GM12878 (cell line): ENCODE measurements around the gene FAM9C. TPM values are rescaled to one million over a fixed set of nuclear protein-coding genes. Genes with fewer than 3 reads are reported as not detected.

Source experiments
- ATF7 ChIP-seq: fragments of 450-650 bp; IDR thresholded peaks from 2 replicates; pipeline ENCODE4 v1.6.1; 2016; ENCODE audit warnings: low read depth, mild to moderate bottlenecking
- BACH1 ChIP-seq: fragments of 450-650 bp; IDR thresholded peaks from 2 replicates; pipeline ENCODE4 v1.6.1; 2017; ENCODE audit warnings: mild to moderate bottlenecking, borderline replicate concordance
- CBX3 ChIP-seq: fragments of 200-600 bp; sonication (generic); IDR thresholded peaks from 2 replicates; pipeline ENCODE4 v1.6.1; 2016; ENCODE audit warnings: low read depth, borderline replicate concordance
- CREM ChIP-seq: IDR thresholded peaks from 2 replicates; pipeline ENCODE4 v1.6.1; 2014; ENCODE audit warnings: antibody characterized with exemption, low read depth
- ESRRA ChIP-seq: IDR thresholded peaks from 2 replicates; pipeline ENCODE4 v1.6.1; 2012; ENCODE audit warnings: mild to moderate bottlenecking, low read length, improper control_type of control experiment
- MEF2A ChIP-seq: IDR thresholded peaks from 2 replicates; pipeline ENCODE4 v1.6.1; 2011; ENCODE audit warnings: low read depth, mild to moderate bottlenecking, low read length, moderate library complexity; ENCODE audit not compliant: insufficient read depth
- MYB ChIP-seq: fragments of 150-350 bp; IDR thresholded peaks from 2 replicates; pipeline ENCODE4 v1.6.1; 2014; ENCODE audit warnings: mild to moderate bottlenecking, low read depth, low read length, borderline replicate concordance
- NFYB ChIP-seq: IDR thresholded peaks from 2 replicates; pipeline ENCODE4 v1.6.1; 2011; ENCODE audit warnings: low read depth, mild to moderate bottlenecking, low read length, improper control_type of control experiment, moderate library complexity; ENCODE audit not compliant: insufficient read depth
- RAD51 ChIP-seq: fragments of 450-650 bp; IDR thresholded peaks from 2 replicates; pipeline ENCODE4 v1.6.1; 2016; ENCODE audit warnings: moderate library complexity, mild to moderate bottlenecking, inconsistent platforms
- SIN3A ChIP-seq: IDR thresholded peaks from 2 replicates; pipeline ENCODE4 v1.6.1; 2012; ENCODE audit warnings: low read depth, low read length, improper control_type of control experiment
- SIX5 ChIP-seq: IDR thresholded peaks from 2 replicates; pipeline ENCODE4 v1.6.1; 2011; ENCODE audit warnings: mild to moderate bottlenecking, low read depth, low read length, moderate library complexity; ENCODE audit not compliant: severe bottlenecking
- SPI1 ChIP-seq: IDR thresholded peaks from 2 replicates; pipeline ENCODE4 v1.6.1; 2011; ENCODE audit warnings: low read depth, mild to moderate bottlenecking, low read length, moderate library complexity, borderline replicate concordance; ENCODE audit not compliant: insufficient read depth
- SREBF2 ChIP-seq: IDR thresholded peaks from 2 replicates; pipeline ENCODE4 v1.6.1; 2012; ENCODE audit warnings: mild to moderate bottlenecking, low read length
- SRF ChIP-seq, 2 experiments: IDR thresholded peaks; 2 replicates each; pipeline ENCODE4 v1.6.1; 2011; ENCODE audit warnings: low read depth in 2 of 2, low read length in 2 of 2, mild to moderate bottlenecking in 1 of 2, moderate library complexity in 1 of 2
- STAT3 ChIP-seq: IDR thresholded peaks from 2 replicates; pipeline ENCODE4 v1.6.1; 2011; ENCODE audit warnings: low read depth, low read length, improper control_type of control experiment
- TARDBP ChIP-seq: IDR thresholded peaks from 2 replicates; pipeline ENCODE4 v1.6.1; 2016; ENCODE audit warnings: borderline replicate concordance
- TCF3 ChIP-seq: IDR thresholded peaks from 2 replicates; pipeline ENCODE4 v1.6.1; 2012; ENCODE audit warnings: low read depth, mild to moderate bottlenecking, low read length, borderline replicate concordance; ENCODE audit not compliant: insufficient read depth
- YBX1 ChIP-seq: fragments of 450-650 bp; IDR thresholded peaks from 2 replicates; pipeline ENCODE4 v1.6.1; 2016; ENCODE audit warnings: antibody characterized with exemption
- ZNF217 ChIP-seq: fragments of 450-650 bp; IDR thresholded peaks from 2 replicates; pipeline ENCODE4 v1.6.1; 2017; ENCODE audit warnings: antibody characterized with exemption, mild to moderate bottlenecking
- polyA plus RNA-seq, 11 experiments: library from polyadenylated mRNA; depleted of rRNA in 4 of 11; unstranded in 6 of 11; stranded (reverse) in 5 of 11; fragments of >200 nt; fragmentation: Nextera tagmentation in 4 of 11; fragmentation: Illumina TruSeq in 1 of 11; extraction: Ambion mirVana in 4 of 11; extraction: Trizol in 1 of 11; gene quantifications; 1 replicate in 1 of 11; 2 replicates in 10 of 11; pipeline versions ENCODE4 v1.2.1 to v1.2.3, GENCODE V29; 2011 to 2016; ENCODE audit warnings: inconsistent platforms in 2 of 11, missing spikeins in 2 of 11, low read depth in 1 of 11
- total RNA-seq, 4 experiments: library from RNA; depleted of rRNA in 3 of 4; stranded (reverse); fragments of >200 nt in 3 of 4; fragmentation: Illumina TruSeq in 1 of 4; extraction: Trizol in 1 of 4; gene quantifications; 2 replicates each; pipeline versions ENCODE4 v1.2.1 to v1.2.3, GENCODE V29; 2013 to 2021
- TF ChIP-seq, protein P1 (sequence below): fragments of 450-650 bp; IDR thresholded peaks from 2 replicates; pipeline ENCODE4 v1.6.1; 2017; ENCODE audit warnings: mild to moderate bottlenecking, moderate library complexity
- TF ChIP-seq, protein P2 (sequence below): fragments of 450-650 bp; IDR thresholded peaks from 2 replicates; pipeline ENCODE4 v1.6.1; 2018; ENCODE audit warnings: mild to moderate bottlenecking, low read depth, moderate library complexity; ENCODE audit not compliant: partially characterized antibody

Gene FAM9C
- total and polyA plus RNA-seq, 10 of the 15 experiments (the other 5 are each of a cell fraction or from before 2014, with no cell fraction given), result 0.01 to 0.03 TPM; not detected in 8

GRCh38 chrX:13087322-13088155 lies 43.1 kb upstream of the FAM9C start (continued):
- TF ChIP-seq, protein P1, sequence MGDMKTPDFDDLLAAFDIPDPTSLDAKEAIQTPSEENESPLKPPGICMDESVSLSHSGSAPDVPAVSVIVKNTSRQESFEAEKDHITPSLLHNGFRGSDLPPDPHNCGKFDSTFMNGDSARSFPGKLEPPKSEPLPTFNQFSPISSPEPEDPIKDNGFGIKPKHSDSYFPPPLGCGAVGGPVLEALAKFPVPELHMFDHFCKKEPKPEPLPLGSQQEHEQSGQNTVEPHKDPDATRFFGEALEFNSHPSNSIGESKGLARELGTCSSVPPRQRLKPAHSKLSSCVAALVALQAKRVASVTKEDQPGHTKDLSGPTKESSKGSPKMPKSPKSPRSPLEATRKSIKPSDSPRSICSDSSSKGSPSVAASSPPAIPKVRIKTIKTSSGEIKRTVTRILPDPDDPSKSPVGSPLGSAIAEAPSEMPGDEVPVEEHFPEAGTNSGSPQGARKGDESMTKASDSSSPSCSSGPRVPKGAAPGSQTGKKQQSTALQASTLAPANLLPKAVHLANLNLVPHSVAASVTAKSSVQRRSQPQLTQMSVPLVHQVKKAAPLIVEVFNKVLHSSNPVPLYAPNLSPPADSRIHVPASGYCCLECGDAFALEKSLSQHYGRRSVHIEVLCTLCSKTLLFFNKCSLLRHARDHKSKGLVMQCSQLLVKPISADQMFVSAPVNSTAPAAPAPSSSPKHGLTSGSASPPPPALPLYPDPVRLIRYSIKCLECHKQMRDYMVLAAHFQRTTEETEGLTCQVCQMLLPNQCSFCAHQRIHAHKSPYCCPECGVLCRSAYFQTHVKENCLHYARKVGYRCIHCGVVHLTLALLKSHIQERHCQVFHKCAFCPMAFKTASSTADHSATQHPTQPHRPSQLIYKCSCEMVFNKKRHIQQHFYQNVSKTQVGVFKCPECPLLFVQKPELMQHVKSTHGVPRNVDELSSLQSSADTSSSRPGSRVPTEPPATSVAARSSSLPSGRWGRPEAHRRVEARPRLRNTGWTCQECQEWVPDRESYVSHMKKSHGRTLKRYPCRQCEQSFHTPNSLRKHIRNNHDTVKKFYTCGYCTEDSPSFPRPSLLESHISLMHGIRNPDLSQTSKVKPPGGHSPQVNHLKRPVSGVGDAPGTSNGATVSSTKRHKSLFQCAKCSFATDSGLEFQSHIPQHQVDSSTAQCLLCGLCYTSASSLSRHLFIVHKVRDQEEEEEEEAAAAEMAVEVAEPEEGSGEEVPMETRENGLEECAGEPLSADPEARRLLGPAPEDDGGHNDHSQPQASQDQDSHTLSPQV, result no peak
- no peak for TF ChIP-seq SREBF2
- TF ChIP-seq NFYB, result no peak
- TF ChIP-seq MYB, result peak; percentile 54
- TF ChIP-seq RAD51, result peak; percentile 71
- TF ChIP-seq YBX1, result peak; percentile 91
- TF ChIP-seq ZNF217, result no peak
- peak; percentile 24; the same call in 1 of the 2 replicates for TF ChIP-seq TCF3
- TF ChIP-seq, protein P2, sequence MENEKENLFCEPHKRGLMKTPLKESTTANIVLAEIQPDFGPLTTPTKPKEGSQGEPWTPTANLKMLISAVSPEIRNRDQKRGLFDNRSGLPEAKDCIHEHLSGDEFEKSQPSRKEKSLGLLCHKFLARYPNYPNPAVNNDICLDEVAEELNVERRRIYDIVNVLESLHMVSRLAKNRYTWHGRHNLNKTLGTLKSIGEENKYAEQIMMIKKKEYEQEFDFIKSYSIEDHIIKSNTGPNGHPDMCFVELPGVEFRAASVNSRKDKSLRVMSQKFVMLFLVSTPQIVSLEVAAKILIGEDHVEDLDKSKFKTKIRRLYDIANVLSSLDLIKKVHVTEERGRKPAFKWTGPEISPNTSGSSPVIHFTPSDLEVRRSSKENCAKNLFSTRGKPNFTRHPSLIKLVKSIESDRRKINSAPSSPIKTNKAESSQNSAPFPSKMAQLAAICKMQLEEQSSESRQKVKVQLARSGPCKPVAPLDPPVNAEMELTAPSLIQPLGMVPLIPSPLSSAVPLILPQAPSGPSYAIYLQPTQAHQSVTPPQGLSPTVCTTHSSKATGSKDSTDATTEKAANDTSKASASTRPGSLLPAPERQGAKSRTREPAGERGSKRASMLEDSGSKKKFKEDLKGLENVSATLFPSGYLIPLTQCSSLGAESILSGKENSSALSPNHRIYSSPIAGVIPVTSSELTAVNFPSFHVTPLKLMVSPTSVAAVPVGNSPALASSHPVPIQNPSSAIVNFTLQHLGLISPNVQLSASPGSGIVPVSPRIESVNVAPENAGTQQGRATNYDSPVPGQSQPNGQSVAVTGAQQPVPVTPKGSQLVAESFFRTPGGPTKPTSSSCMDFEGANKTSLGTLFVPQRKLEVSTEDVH, result no peak
- TF ChIP-seq ESRRA, result no peak
- peak; percentile 46; the same call in 1 of the 2 replicates for TF ChIP-seq SPI1
- TF ChIP-seq STAT3, result no peak; the same call in 1 of the 2 replicates
- peak; percentile 73; the same call in 1 of the 2 replicates for TF ChIP-seq MEF2A
- TF ChIP-seq TARDBP, result 0 out of 2 replicates have a peak, but pooled peaks have one; percentile 39
- TF ChIP-seq CBX3, result no peak
- peak; percentile 59 for TF ChIP-seq CREM
- no peak for TF ChIP-seq SRF (IDR thresholded peaks at IDR 0.05; ENCODE audit: low read depth in 2 of 2, low read length in 2 of 2)
- TF ChIP-seq BACH1, result no peak
- no peak for TF ChIP-seq SIN3A
- no peak for TF ChIP-seq SIX5
- TF ChIP-seq ATF7, result peak; percentile 87
